Endothelial cell of umbilical vein (primary cell): ENCODE results near the gene TTLL13. TPM values are rescaled to one million over a fixed set of nuclear protein-coding genes. Genes with fewer than 3 reads are reported as not detected.

Source experiments
- BruUV-seq: library from RNA; stranded (reverse); fragments of 400-500 nt; replicated peaks from 2 replicates; lab custom pipeline; 2021; lab: Mats Ljungman, UMichigan
- CTCF ChIA-PET: fragments of 300-600, 350-600 bp; sonication (Branson Sonifier 250); formaldehyde crosslinking; loops from one replicate; lab custom pipeline; 2021; ENCODE audit warnings: antibody characterized with exemption, inconsistent platforms; lab: Charles Lee
- POLR2A ChIA-PET: fragments of 300-600, 350-600 bp; sonication (Branson Sonifier 250); formaldehyde crosslinking; loops from one replicate; lab custom pipeline; 2021; ENCODE audit warnings: antibody characterized with exemption, inconsistent platforms; lab: Charles Lee
- DNase-seq: peaks from one replicate; pipeline ENCODE4 v3.0.0-alpha.2; 2011; ENCODE audit warnings: low read depth, low spot score
- FAIRE-seq: peaks from 2 replicates; lab custom pipeline; 2011; peaks lifted over from hg19 to GRCh38; lab: Jason Lieb, UNC
- H2AFZ ChIP-seq: 2 replicates; pipeline ENCODE4 v1.6.0; 2012; ENCODE audit warnings: low read depth, low read length, control low read depth, inconsistent platforms
- H3K27ac ChIP-seq: 2 replicates; pipeline ENCODE4 v1.5.1; 2011; ENCODE audit warnings: low read depth, mild to moderate bottlenecking, control low read depth, low read length, moderate library complexity; ENCODE audit not compliant: insufficient read depth
- H3K27me3 ChIP-seq, 2 experiments: 2 replicates each; pipeline versions ENCODE4 v1.6.0 to v1.6.1; 2011; ENCODE audit warnings: low read length in 2 of 2, mixed read lengths in 1 of 2; ENCODE audit not compliant: control insufficient read depth in 2 of 2, insufficient read depth in 2 of 2
- H3K36me3 ChIP-seq, 2 experiments: 2 replicates in 1 of 2; 3 replicates in 1 of 2; pipeline ENCODE4 v1.5.1; 2011; ENCODE audit warnings: low read length in 2 of 2, mild to moderate bottlenecking in 1 of 2, moderate library complexity in 1 of 2; ENCODE audit not compliant: control insufficient read depth in 2 of 2, insufficient read depth in 2 of 2; ENCODE audit errors: extremely low read depth in 1 of 2
- H3K4me1 ChIP-seq: 3 replicates; pipeline ENCODE4 v1.5.1; 2011; ENCODE audit warnings: mild to moderate bottlenecking, low read length; ENCODE audit not compliant: control insufficient read depth, insufficient read depth; ENCODE audit errors: extremely low read depth
- H3K4me2 ChIP-seq: 2 replicates; pipeline ENCODE4 v1.6.1; 2011; ENCODE audit warnings: low read length, control low read depth, mixed read lengths; ENCODE audit not compliant: insufficient read depth
- H3K4me3 ChIP-seq, 3 experiments: fragments of 200-600 bp in 1 of 3; sonication (generic), shearing (Covaris generic) in 1 of 3; replicated peaks in 1 of 3; 2 replicates each; pipeline ENCODE4 v1.5.1; 2011 to 2016; ENCODE audit warnings: control low read depth in 3 of 3, low read length in 3 of 3, mild to moderate bottlenecking in 2 of 3, inconsistent platforms in 1 of 3, low read depth in 1 of 3, moderate library complexity in 1 of 3; ENCODE audit not compliant: insufficient read depth in 1 of 3
- H3K79me2 ChIP-seq: 2 replicates; pipeline ENCODE4 v1.6.0; 2012; ENCODE audit warnings: low read length, inconsistent platforms; ENCODE audit not compliant: control insufficient read depth, insufficient read depth
- H3K9ac ChIP-seq: replicated peaks from 2 replicates; pipeline ENCODE3; 2011; ENCODE audit warnings: low read length, control low read depth; ENCODE audit not compliant: insufficient read depth; ENCODE audit errors: extremely low read depth
- H3K9me1 ChIP-seq: replicated peaks from 3 replicates; pipeline ENCODE4 v1.6.0; 2011; ENCODE audit warnings: mild to moderate bottlenecking, low read length; ENCODE audit not compliant: control insufficient read depth, insufficient read depth; ENCODE audit errors: extremely low read depth
- H3K9me3 ChIP-seq: replicated peaks from 2 replicates; pipeline ENCODE4 v1.5.1; 2012; ENCODE audit warnings: low read length, inconsistent platforms; ENCODE audit not compliant: control insufficient read depth, insufficient read depth
- H4K20me1 ChIP-seq: replicated peaks from 2 replicates; pipeline ENCODE3; 2011; ENCODE audit warnings: mild to moderate bottlenecking, low read length; ENCODE audit not compliant: control insufficient read depth, insufficient read depth; ENCODE audit errors: extremely low read depth
- EZH2 ChIP-seq: IDR thresholded peaks from 2 replicates; pipeline ENCODE4 v1.6.1; 2012; ENCODE audit warnings: borderline replicate concordance, low read depth, mild to moderate bottlenecking, moderate library complexity, low read length, inconsistent platforms; ENCODE audit not compliant: severe bottlenecking
- FOS ChIP-seq: IDR thresholded peaks from 2 replicates; pipeline ENCODE4 v1.6.1; 2011; ENCODE audit warnings: mild to moderate bottlenecking, low read length, moderate library complexity, borderline replicate concordance; ENCODE audit not compliant: insufficient read depth
- GATA2 ChIP-seq: IDR thresholded peaks from 2 replicates; pipeline ENCODE4 v1.7.0; 2011; ENCODE audit warnings: low read depth, mild to moderate bottlenecking, moderate library complexity, mixed read lengths, low read length; ENCODE audit not compliant: insufficient read length, insufficient read depth
- JUN ChIP-seq: IDR thresholded peaks from 2 replicates; pipeline ENCODE4 v1.6.1; 2011; ENCODE audit warnings: borderline replicate concordance, low read depth; ENCODE audit not compliant: insufficient read length, insufficient read depth
- MYC ChIP-seq: IDR thresholded peaks from one replicate; pipeline ENCODE4 v1.6.1; 2011; ENCODE audit warnings: mild to moderate bottlenecking, low read depth, low read length
- POLR2A ChIP-seq: IDR thresholded peaks from 2 replicates; pipeline ENCODE4 v1.6.1; 2012; ENCODE audit warnings: low read depth, mild to moderate bottlenecking, control low read depth, low read length
- POLR2AphosphoS5 ChIP-seq: IDR thresholded peaks from 2 replicates; pipeline ENCODE4 v1.6.1; 2012; ENCODE audit warnings: low read depth, mild to moderate bottlenecking, control low read depth, low read length, moderate library complexity; ENCODE audit not compliant: insufficient read depth
- dilution Hi-C: fragments of 300-500 bp; cut with MboI; formaldehyde crosslinking; loops from one replicate; pipeline ENCODE4 v1.15.0; 2019; ENCODE audit warnings: low sequenced_read_pairs; ENCODE audit not compliant: extremely low pct_ligation_motif_present
- intact Hi-C: fragments of 100-400 bp; cut with micrococcal nuclease; formaldehyde crosslinking; loops from one replicate; pipeline ENCODE4 v1.10.0; 2022
- polyA plus RNA-seq, 4 experiments: library from polyadenylated mRNA; depleted of rRNA in 3 of 4; stranded (reverse) in 3 of 4; unstranded in 1 of 4; fragments of >200 nt; gene quantifications; 2 replicates each; pipeline versions ENCODE4 v1.2.1 to v1.2.3, GENCODE V29; 2011 to 2012; ENCODE audit warnings: missing spikeins in 1 of 4
- total RNA-seq: library from RNA; stranded (reverse); gene quantifications from 2 replicates; pipeline ENCODE4 v1.2.3, GENCODE V29; 2021
- TF ChIP-seq, protein P1 (sequence below), 2 donors: IDR thresholded peaks; 1 replicate in 1 of 2; 2 replicates in 1 of 2; pipeline ENCODE4 v1.5.1; 2011; ENCODE audit warnings: low read length in 2 of 2, mild to moderate bottlenecking in 2 of 2, moderate library complexity in 2 of 2, control low read depth in 1 of 2, inconsistent platforms in 1 of 2, low read depth in 1 of 2; ENCODE audit not compliant: insufficient read depth in 1 of 2; ENCODE audit errors: extremely low read depth in 1 of 2
- TF ChIP-seq, protein P2 (sequence below): IDR thresholded peaks from 2 replicates; pipeline ENCODE4 v1.6.1; 2011; ENCODE audit not compliant: insufficient read depth, insufficient read length

TTLL13 gene
- total and polyA plus RNA-seq, 2 donors (not counting 3 experiments of a cell fraction or from before 2014, with no cell fraction given), result 0.04 TPM; not detected in 1

- no peak overlapping the region for H3K4me2 ChIP-seq
- no peak for FAIRE-seq
- BruUV-seq, result no TSS peak
- no peaks in the 10 kb centered on the region for H3K27me3 ChIP-seq
- H3K4me3 ChIP-seq, result no peak overlapping the region
- H3K9me3 ChIP-seq, result no peaks in the 10 kb centered on the region
- POLR2A ChIA-PET, result no interaction called here
- H2AFZ ChIP-seq, result no peak overlapping the region
- TF ChIP-seq POLR2A (no peak), EZH2 (no peak), JUN (no peak), MYC (no peak), GATA2 (no peak), POLR2AphosphoS5 (no peak), FOS (no peak)
- TF ChIP-seq, protein P1, sequence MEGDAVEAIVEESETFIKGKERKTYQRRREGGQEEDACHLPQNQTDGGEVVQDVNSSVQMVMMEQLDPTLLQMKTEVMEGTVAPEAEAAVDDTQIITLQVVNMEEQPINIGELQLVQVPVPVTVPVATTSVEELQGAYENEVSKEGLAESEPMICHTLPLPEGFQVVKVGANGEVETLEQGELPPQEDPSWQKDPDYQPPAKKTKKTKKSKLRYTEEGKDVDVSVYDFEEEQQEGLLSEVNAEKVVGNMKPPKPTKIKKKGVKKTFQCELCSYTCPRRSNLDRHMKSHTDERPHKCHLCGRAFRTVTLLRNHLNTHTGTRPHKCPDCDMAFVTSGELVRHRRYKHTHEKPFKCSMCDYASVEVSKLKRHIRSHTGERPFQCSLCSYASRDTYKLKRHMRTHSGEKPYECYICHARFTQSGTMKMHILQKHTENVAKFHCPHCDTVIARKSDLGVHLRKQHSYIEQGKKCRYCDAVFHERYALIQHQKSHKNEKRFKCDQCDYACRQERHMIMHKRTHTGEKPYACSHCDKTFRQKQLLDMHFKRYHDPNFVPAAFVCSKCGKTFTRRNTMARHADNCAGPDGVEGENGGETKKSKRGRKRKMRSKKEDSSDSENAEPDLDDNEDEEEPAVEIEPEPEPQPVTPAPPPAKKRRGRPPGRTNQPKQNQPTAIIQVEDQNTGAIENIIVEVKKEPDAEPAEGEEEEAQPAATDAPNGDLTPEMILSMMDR (IDR thresholded peaks at IDR 0.05; ENCODE audit: extremely low read depth in 1 of 2, insufficient read depth in 1 of 2, low read depth in 1 of 2, low read length in 2 of 2), result no peak
- TF ChIP-seq, protein P2, sequence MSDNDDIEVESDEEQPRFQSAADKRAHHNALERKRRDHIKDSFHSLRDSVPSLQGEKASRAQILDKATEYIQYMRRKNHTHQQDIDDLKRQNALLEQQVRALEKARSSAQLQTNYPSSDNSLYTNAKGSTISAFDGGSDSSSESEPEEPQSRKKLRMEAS, result no peak
- intact Hi-C loops (no loop called here), dilution Hi-C loops (no loop called here)
- no peaks in the 10 kb centered on the region for H3K79me2 ChIP-seq
- CTCF ChIA-PET, result interaction anchor here (0.6 to 7.5 kb wide), 2 partner anchors 12 to 16 kb away, joined by 3 to 34 read pairs; no protein-coding TSS in a partner anchor
- no peak overlapping the region for H3K27ac ChIP-seq
- H4K20me1 ChIP-seq, result no peaks in the 10 kb centered on the region
- no peaks in the 10 kb centered on the region for H3K9me1 ChIP-seq
- DNase-seq, result no peak
- no peaks in the 10 kb centered on the region for H3K36me3 ChIP-seq
- H3K9ac ChIP-seq, result no peak overlapping the region
- peaks cover 6% of the 10 kb centered on the region for H3K4me1 ChIP-seq
Observed at GRCh38 chr15:90203922-90204321, 45.4 kb upstream of the TTLL13 start.
